Lower leg skin (tissue), 3 donors: ENCODE measurements around the gene ZNF398.

ENCODE experiments used
- CTCF ChIP-seq, 3 donors: fragments of 450-650 bp; IDR thresholded peaks; one replicate each; pipeline ENCODE4 v1.5.1; 2016; ENCODE audit warnings: antibody characterized with exemption in 3 of 3, mild to moderate bottlenecking in 3 of 3, moderate library complexity in 2 of 3
- POLR2A ChIP-seq, 2 donors: fragments of 450-650 bp; IDR thresholded peaks; one replicate each; pipeline ENCODE4 v1.6.1; 2016 to 2017; ENCODE audit warnings: antibody characterized with exemption in 2 of 2, mild to moderate bottlenecking in 1 of 2, moderate library complexity in 1 of 2

- TF ChIP-seq CTCF (IDR thresholded peaks at IDR 0.05) (no peak), POLR2A (IDR thresholded peaks at IDR 0.05) (no peak)
Observed at GRCh38 chr7:149171892-149172533, 24.8 kb downstream of the ZNF398 start.
